AG10803 (cell line): ENCODE results near the gene KCNQ1.
A peak's percentile ranks its signal among the peaks of the same experiment; 100 is the strongest.

Source experiments
- DNase-seq: peaks from one replicate; pipeline ENCODE4 v3.0.0; 2010; ENCODE audit warnings: low read depth
- H3K4me3 ChIP-seq: 2 replicates; pipeline ENCODE4 v1.5.1; 2011; ENCODE audit warnings: mild to moderate bottlenecking, low read length, control low read depth
- TF ChIP-seq, protein P1 (sequence below): conservative IDR thresholded peaks from 2 replicates; pipeline ENCODE4 v1.5.1; 2011; ENCODE audit warnings: mild to moderate bottlenecking, low read length, control low read depth, inconsistent platforms

The KCNQ1 gene

GRCh38 chr11:2529173-2529572 lies 84.4 kb downstream of the KCNQ1 start:
- no peak for DNase-seq
- no peak overlapping the region for H3K4me3 ChIP-seq
- TF ChIP-seq, protein P1, sequence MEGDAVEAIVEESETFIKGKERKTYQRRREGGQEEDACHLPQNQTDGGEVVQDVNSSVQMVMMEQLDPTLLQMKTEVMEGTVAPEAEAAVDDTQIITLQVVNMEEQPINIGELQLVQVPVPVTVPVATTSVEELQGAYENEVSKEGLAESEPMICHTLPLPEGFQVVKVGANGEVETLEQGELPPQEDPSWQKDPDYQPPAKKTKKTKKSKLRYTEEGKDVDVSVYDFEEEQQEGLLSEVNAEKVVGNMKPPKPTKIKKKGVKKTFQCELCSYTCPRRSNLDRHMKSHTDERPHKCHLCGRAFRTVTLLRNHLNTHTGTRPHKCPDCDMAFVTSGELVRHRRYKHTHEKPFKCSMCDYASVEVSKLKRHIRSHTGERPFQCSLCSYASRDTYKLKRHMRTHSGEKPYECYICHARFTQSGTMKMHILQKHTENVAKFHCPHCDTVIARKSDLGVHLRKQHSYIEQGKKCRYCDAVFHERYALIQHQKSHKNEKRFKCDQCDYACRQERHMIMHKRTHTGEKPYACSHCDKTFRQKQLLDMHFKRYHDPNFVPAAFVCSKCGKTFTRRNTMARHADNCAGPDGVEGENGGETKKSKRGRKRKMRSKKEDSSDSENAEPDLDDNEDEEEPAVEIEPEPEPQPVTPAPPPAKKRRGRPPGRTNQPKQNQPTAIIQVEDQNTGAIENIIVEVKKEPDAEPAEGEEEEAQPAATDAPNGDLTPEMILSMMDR, result no peak

DNA sequence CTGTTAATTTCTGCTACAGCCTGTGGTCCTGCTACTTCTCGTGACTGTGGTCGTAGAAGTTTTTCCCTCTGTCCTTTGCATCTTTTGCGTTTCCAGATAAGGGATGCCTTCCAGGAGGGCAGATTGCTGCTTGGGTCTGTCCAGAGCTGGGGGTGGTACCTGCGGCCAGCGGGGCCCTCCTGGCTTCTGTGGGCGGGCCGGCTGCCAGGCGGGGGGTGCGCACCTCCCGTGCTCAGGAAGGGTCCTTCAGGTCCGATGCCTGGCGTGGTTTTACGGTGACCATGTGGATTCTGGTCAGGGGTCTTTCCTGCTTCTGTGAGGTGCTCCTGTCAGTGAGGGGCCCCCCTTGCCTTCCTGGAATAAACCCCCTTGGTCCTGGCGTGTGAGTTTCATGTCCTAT lies 84.8 kb downstream of the KCNQ1 start:
- no peak overlapping the region for H3K4me3 ChIP-seq
- DNase-seq, result no peak
- TF ChIP-seq, protein P1, result no peak

GRCh38 chr11:2530131-2530854 lies 85.5 kb downstream of the KCNQ1 start:
- TF ChIP-seq, protein P1, result no peak
- H3K4me3 ChIP-seq, result no peak overlapping the region
- DNase-seq, result no peak

GRCh38 chr11:2530855-2531200 lies 86.0 kb downstream of the KCNQ1 start:
- no peak overlapping the region for H3K4me3 ChIP-seq
- TF ChIP-seq, protein P1, result no peak
- no peak for DNase-seq

DNA sequence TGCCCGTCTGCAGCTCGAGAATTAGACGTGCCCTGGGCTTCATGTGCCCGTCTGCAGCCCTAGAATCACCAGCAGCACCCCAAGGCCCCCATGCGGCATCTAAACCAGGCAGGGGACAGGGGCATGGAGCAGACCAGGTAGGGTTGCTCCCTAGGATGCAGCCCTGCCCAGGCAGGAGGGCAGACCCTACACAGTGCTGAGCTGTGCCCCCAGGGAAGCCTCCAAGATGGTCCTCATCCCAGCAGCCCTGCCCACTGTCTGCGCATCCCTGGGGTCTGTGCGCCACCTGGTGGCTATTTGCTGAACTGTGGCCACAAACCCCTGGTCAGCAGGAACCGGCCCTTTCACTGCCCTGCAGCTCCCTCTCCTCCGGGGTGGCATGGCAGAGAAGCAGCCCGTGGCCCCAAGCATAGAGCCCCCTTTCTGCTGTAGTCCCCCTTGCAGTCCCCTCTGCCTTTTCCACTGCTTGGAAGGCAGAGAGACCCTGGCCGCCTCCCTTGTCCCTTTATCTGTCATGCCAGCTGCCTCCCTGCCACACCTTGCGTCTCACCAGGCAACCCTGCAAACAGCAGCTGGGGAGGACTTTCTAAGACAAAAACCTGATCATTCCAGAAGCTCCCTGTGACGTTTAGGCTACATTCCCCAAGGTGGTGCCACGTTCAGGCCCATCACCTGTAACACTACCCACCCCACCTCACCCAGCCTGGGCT lies 86.6 kb downstream of the KCNQ1 start:
- TF ChIP-seq, protein P1, result peak; percentile 87
- peak; percentile 34 for DNase-seq
- H3K4me3 ChIP-seq, result no peak overlapping the region

GRCh38 chr11:2531987-2532703 lies 87.3 kb downstream of the KCNQ1 start:
- DNase-seq, result no peak
- no peak overlapping the region for H3K4me3 ChIP-seq
- TF ChIP-seq, protein P1, result no peak
